ENCODE results near the gene TMEM220. TPM values are rescaled to one million over a fixed set of nuclear protein-coding genes. Genes with fewer than 3 reads are reported as not detected.

Gene TMEM220
- polyA plus RNA-seq, 1 of the 3 experiments (the other 2 are of a cell fraction): 2.7 TPM

GRCh38 chr17:10724546-10725195 lies 5.2 kb downstream of the TMEM220 start:
- Histone ChIP-seq H3F3A (replicated peaks; ENCODE audit: insufficient read depth) (peaks cover 11% of the 10 kb centered on the region), H3K79me2 (ENCODE audit: insufficient read depth) (no peaks in the 10 kb centered on the region), H4K20me1 (ENCODE audit: insufficient read depth) (no peaks in the 10 kb centered on the region), H3K4me1 (ENCODE audit: control insufficient read depth in 1 of 2, insufficient read depth in 2 of 2, low read depth in 1 of 2, low read length in 1 of 2) (peaks cover 0 to 6% of the 10 kb centered on the region in 2 experiments; a peak in 1 of 4 replicates), H3K27ac (ENCODE audit: low read depth in 2 of 2, low read length in 1 of 2) (no peak overlapping the region), H3K9me2 (no peaks in the 10 kb centered on the region), H3K36me3 (replicated peaks in 1 of 2; ENCODE audit: control insufficient read depth in 1 of 2, insufficient read depth in 2 of 2, low read length in 1 of 2) (no peaks in the 10 kb centered on the region), H3K4me2 (no peak overlapping the region), H3K9ac (no peak overlapping the region), H3K27me3 (ENCODE audit: insufficient read depth) (no peaks in the 10 kb centered on the region), H2AFZ (ENCODE audit: low read depth) (no peak overlapping the region), H3K9me3 (no peaks in the 10 kb centered on the region), H3K4me3 (ENCODE audit: low read depth in 2 of 2, low read length in 1 of 2) (no peak overlapping the region)
- WGBS (ENCODE audit: low lambda C conversion rate): 79% methylated on average over 11 of the region's 11 CpGs
- TF ChIP-seq NFIC (IDR thresholded peaks at IDR 0.05; ENCODE audit: borderline replicate concordance): no peak
- no peak for TF ChIP-seq RXRA (IDR thresholded peaks at IDR 0.05; ENCODE audit: borderline replicate concordance, low read depth)
- no peak for TF ChIP-seq IRF3 (IDR thresholded peaks at IDR 0.05; ENCODE audit: low read depth, low read length)
- TF ChIP-seq TEAD4 (IDR thresholded peaks at IDR 0.05; ENCODE audit: borderline replicate concordance, insufficient read depth): no peak
- TF ChIP-seq ELF1 (IDR thresholded peaks at IDR 0.05): no peak
- no peak for TF ChIP-seq FOXM1 (IDR thresholded peaks at IDR 0.05; ENCODE audit: low read depth)
- TF ChIP-seq USF2 (IDR thresholded peaks at IDR 0.05; ENCODE audit: borderline replicate concordance, low read depth, low read length): no peak
- TF ChIP-seq ZBTB33 (IDR thresholded peaks at IDR 0.05; ENCODE audit: borderline replicate concordance, low read depth): no peak
- no peak for TF ChIP-seq YY1 (IDR thresholded peaks at IDR 0.05; ENCODE audit: low read depth)
- no peak for TF ChIP-seq RAD21 (IDR thresholded peaks at IDR 0.05; ENCODE audit: low read length)
- no peak for TF ChIP-seq CHD2 (IDR thresholded peaks at IDR 0.05; ENCODE audit: low read length, partially characterized antibody)
- no peak for TF ChIP-seq SMC3 (IDR thresholded peaks at IDR 0.05; ENCODE audit: low read depth, low read length)
- no peak for TF ChIP-seq MEF2A (IDR thresholded peaks at IDR 0.05; ENCODE audit: borderline replicate concordance, low read depth)
- TF ChIP-seq TAF1 (IDR thresholded peaks at IDR 0.05; ENCODE audit: borderline replicate concordance, low read depth, low read length): no peak
- no peak for TF ChIP-seq USF1 (IDR thresholded peaks at IDR 0.05; ENCODE audit: borderline replicate concordance, low read depth)
- ChIA-PET CTCF (no interaction called here), POLR2A (no interaction called here)
- DNase-seq: no peak

Data from SK-N-SH (cell line).